22Rv1 (cell line): ENCODE data around the gene ROM1.

Experiments used
- ZFX ChIP-seq: fragments of 450-650 bp; IDR thresholded peaks from 2 replicates; pipeline ENCODE4 v1.6.1; 2017; ENCODE audit warnings: antibody characterized with exemption, borderline replicate concordance
- TF ChIP-seq, protein P1 (sequence below): fragments of 450-650 bp; IDR thresholded peaks from 2 replicates; pipeline ENCODE4 v1.5.1; 2017; ENCODE audit warnings: mild to moderate bottlenecking

DNA sequence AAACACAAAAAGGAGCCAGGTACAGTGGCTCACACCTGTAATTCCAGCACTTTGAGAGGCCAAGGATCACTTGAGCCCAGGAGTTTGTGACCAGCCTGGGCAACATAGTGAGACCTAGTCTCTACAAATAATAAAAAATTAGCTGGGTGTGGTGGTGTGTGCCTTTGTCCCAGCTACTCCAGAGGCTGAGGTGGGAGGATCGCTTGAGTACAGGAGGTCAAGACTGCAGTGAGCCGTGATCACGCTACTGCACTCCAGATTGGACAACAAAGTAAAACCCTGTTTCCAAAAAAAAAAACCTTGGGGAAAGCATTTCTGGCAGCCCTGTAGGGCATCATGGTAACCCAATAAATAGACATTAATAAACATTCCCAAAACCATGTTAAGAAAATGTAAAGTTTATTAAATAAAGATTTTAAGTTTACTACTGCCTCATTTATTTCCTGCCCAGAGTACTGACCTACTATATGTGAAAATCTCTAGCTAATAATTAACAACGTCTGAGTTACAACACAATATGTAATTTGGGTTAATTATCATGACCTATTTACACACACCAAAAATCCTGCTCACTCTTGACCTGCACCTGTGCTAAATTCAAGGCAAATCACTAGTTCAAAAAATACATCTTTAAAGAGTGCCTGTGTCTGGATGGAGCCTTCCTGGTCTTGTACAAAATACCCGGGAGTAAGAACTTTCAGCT lies 47.8 kb upstream of the ROM1 start:
- TF ChIP-seq, protein P1, sequence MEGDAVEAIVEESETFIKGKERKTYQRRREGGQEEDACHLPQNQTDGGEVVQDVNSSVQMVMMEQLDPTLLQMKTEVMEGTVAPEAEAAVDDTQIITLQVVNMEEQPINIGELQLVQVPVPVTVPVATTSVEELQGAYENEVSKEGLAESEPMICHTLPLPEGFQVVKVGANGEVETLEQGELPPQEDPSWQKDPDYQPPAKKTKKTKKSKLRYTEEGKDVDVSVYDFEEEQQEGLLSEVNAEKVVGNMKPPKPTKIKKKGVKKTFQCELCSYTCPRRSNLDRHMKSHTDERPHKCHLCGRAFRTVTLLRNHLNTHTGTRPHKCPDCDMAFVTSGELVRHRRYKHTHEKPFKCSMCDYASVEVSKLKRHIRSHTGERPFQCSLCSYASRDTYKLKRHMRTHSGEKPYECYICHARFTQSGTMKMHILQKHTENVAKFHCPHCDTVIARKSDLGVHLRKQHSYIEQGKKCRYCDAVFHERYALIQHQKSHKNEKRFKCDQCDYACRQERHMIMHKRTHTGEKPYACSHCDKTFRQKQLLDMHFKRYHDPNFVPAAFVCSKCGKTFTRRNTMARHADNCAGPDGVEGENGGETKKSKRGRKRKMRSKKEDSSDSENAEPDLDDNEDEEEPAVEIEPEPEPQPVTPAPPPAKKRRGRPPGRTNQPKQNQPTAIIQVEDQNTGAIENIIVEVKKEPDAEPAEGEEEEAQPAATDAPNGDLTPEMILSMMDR = no peak
- no peak for TF ChIP-seq ZFX
